ENCODE data around the gene NR5A2. TPM values are rescaled to one million over a fixed set of nuclear protein-coding genes. Genes with fewer than 3 reads are reported as not detected.

The NR5A2 gene
- total and polyA plus RNA-seq, 2 donors from 2014 or later: 0.13 to 6.3 TPM

GRCh38 chr1:200029822-200030152, 2.3 kb downstream of the NR5A2 start:
- FAIRE-seq (no peak), DNase-seq (no peak)
- Histone ChIP-seq H3K9ac (ENCODE audit: low read length in 3 of 3) (no peak overlapping the region), H3K9me3 (ENCODE audit: control insufficient read depth in 2 of 3, insufficient read depth in 1 of 3, low read length in 3 of 3) (no peaks in the 10 kb centered on the region), H3K36me3 (ENCODE audit: control insufficient read depth in 2 of 3, insufficient read depth in 3 of 3, low read length in 3 of 3) (no peaks in the 10 kb centered on the region), H3K4me1 (ENCODE audit: control insufficient read depth in 2 of 3, insufficient read depth in 2 of 3, low read depth in 1 of 3, low read length in 3 of 3) (peaks cover 0 to 3% (median 0%) of the 10 kb centered on the region in 3 donors), H3K27ac (ENCODE audit: low read depth in 2 of 2, low read length in 2 of 2) (no peak overlapping the region), H3K27me3 (ENCODE audit: control insufficient read depth, insufficient read depth, low read length) (peaks cover 56% of the 10 kb centered on the region), H3K4me3 (ENCODE audit: low read length in 3 of 3) (peak overlapping the region in 1 of 3 donors; percentile 58)
- no peak for TF ChIP-seq CTCF (IDR thresholded peaks at IDR 0.05; ENCODE audit: borderline replicate concordance, extremely low read depth, insufficient read depth)
- intact Hi-C loops (cut with DNase I): no loop called here

GRCh38 chr1:200030791-200031190, 3.3 kb downstream of the NR5A2 start:
- H3K4me3 ChIP-seq (ENCODE audit: low read length in 3 of 3): no peak overlapping the region
- no peak overlapping the region for H3K9ac ChIP-seq (ENCODE audit: low read length in 3 of 3)
- no peaks in the 10 kb centered on the region for H3K36me3 ChIP-seq (ENCODE audit: control insufficient read depth in 2 of 3, insufficient read depth in 3 of 3, low read length in 3 of 3)
- peaks cover 0 to 3% (median 0%) of the 10 kb centered on the region in 3 donors for H3K4me1 ChIP-seq (ENCODE audit: control insufficient read depth in 2 of 3, insufficient read depth in 2 of 3, low read depth in 1 of 3, low read length in 3 of 3)
- TF ChIP-seq CTCF (IDR thresholded peaks at IDR 0.05; ENCODE audit: borderline replicate concordance, extremely low read depth, insufficient read depth): no peak
- intact Hi-C loops (cut with DNase I): no loop called here
- H3K9me3 ChIP-seq (ENCODE audit: control insufficient read depth in 2 of 3, insufficient read depth in 1 of 3, low read length in 3 of 3): no peaks in the 10 kb centered on the region
- DNase-seq (no peak), FAIRE-seq (no peak)
- H3K27me3 ChIP-seq (ENCODE audit: control insufficient read depth, insufficient read depth, low read length): peaks cover 66% of the 10 kb centered on the region
- H3K27ac ChIP-seq (ENCODE audit: low read depth in 2 of 2, low read length in 2 of 2): no peak overlapping the region

- Histone ChIP-seq H3K27me3 (ENCODE audit: control insufficient read depth, insufficient read depth, low read length) (peaks cover 84% of the 10 kb centered on the region), H3K9me3 (ENCODE audit: control insufficient read depth in 2 of 3, insufficient read depth in 1 of 3, low read length in 3 of 3) (no peaks in the 10 kb centered on the region), H3K27ac (ENCODE audit: low read depth in 2 of 2, low read length in 2 of 2) (no peak overlapping the region), H3K4me3 (ENCODE audit: low read length in 3 of 3) (no peak overlapping the region), H3K36me3 (ENCODE audit: control insufficient read depth in 2 of 3, insufficient read depth in 3 of 3, low read length in 3 of 3) (no peaks in the 10 kb centered on the region), H3K9ac (ENCODE audit: low read length in 3 of 3) (no peak overlapping the region), H3K4me1 (ENCODE audit: control insufficient read depth in 2 of 3, insufficient read depth in 2 of 3, low read depth in 1 of 3, low read length in 3 of 3) (peaks cover 0 to 3% (median 0%) of the 10 kb centered on the region in 3 donors)
- no peak for TF ChIP-seq CTCF (IDR thresholded peaks at IDR 0.05; ENCODE audit: borderline replicate concordance, extremely low read depth, insufficient read depth)
- FAIRE-seq (no peak), DNase-seq (peak in 1 of 5 donors; percentile 33)
- intact Hi-C loops (cut with DNase I): no loop called here
Measured at GRCh38 chr1:200033511-200034261, 6.2 kb downstream of the NR5A2 start.

GRCh38 chr1:200034262-200034557, 6.7 kb downstream of the NR5A2 start:
- peaks cover 85% of the 10 kb centered on the region for H3K27me3 ChIP-seq (ENCODE audit: control insufficient read depth, insufficient read depth, low read length)
- TF ChIP-seq CTCF (IDR thresholded peaks at IDR 0.05; ENCODE audit: borderline replicate concordance, extremely low read depth, insufficient read depth): no peak
- DNase-seq (no peak), FAIRE-seq (no peak)
- no peak overlapping the region for H3K27ac ChIP-seq (ENCODE audit: low read depth in 2 of 2, low read length in 2 of 2)
- no peaks in the 10 kb centered on the region for H3K36me3 ChIP-seq (ENCODE audit: control insufficient read depth in 2 of 3, insufficient read depth in 3 of 3, low read length in 3 of 3)
- no peaks in the 10 kb centered on the region for H3K9me3 ChIP-seq (ENCODE audit: control insufficient read depth in 2 of 3, insufficient read depth in 1 of 3, low read length in 3 of 3)
- peaks cover 0 to 5% (median 0%) of the 10 kb centered on the region in 3 donors for H3K4me1 ChIP-seq (ENCODE audit: control insufficient read depth in 2 of 3, insufficient read depth in 2 of 3, low read depth in 1 of 3, low read length in 3 of 3)
- intact Hi-C loops (cut with DNase I): no loop called here
- no peak overlapping the region for H3K4me3 ChIP-seq (ENCODE audit: low read length in 3 of 3)
- no peak overlapping the region for H3K9ac ChIP-seq (ENCODE audit: low read length in 3 of 3)
